Thymus (tissue), 11 donors: ENCODE measurements around the gene RNASET2. TPM values are rescaled to one million over a fixed set of nuclear protein-coding genes. Genes with fewer than 3 reads are reported as not detected.

Experiments used
- DNase-seq, 9 donors: peaks; one replicate each; pipeline ENCODE4 v3.0.0-alpha.2; 2013; ENCODE audit warnings: low spot score in 9 of 9, low read depth in 6 of 9, missing footprints in 1 of 9
- H3K27ac ChIP-seq, 2 donors: one replicate each; pipeline ENCODE4 v1.5.1; 2013; ENCODE audit warnings: control low read depth in 1 of 2, low read depth in 1 of 2, low read length in 1 of 2, mild to moderate bottlenecking in 1 of 2, moderate library complexity in 1 of 2
- H3K27me3 ChIP-seq, 2 donors: one replicate each; pipeline ENCODE4 v1.5.1; 2013; ENCODE audit warnings: low read length in 1 of 2; ENCODE audit not compliant: control insufficient read depth in 2 of 2, insufficient read depth in 1 of 2
- H3K36me3 ChIP-seq, 2 donors: one replicate each; pipeline ENCODE4 v1.5.1; 2013; ENCODE audit warnings: low read length in 1 of 2, mild to moderate bottlenecking in 1 of 2, moderate library complexity in 1 of 2; ENCODE audit not compliant: control insufficient read depth in 2 of 2, insufficient read depth in 2 of 2
- H3K4me1 ChIP-seq, 2 donors: one replicate each; pipeline ENCODE4 v1.5.1; 2013; ENCODE audit warnings: low read length in 2 of 2; ENCODE audit not compliant: control insufficient read depth in 2 of 2, insufficient read depth in 2 of 2
- H3K4me3 ChIP-seq, 2 donors: one replicate each; pipeline ENCODE4 v1.5.1; 2013; ENCODE audit warnings: low read length in 2 of 2, control low read depth in 1 of 2, mild to moderate bottlenecking in 1 of 2
- H3K9me3 ChIP-seq, 2 donors: one replicate each; pipeline ENCODE4 v1.5.1; 2013; ENCODE audit warnings: low read length in 1 of 2, mild to moderate bottlenecking in 1 of 2; ENCODE audit not compliant: control insufficient read depth in 2 of 2, insufficient read depth in 1 of 2
- WGBS: extraction: QIAGEN DNeasy Blood & Tissue Kit; methylation state at CpG from one replicate; pipeline ENCODE4 v1.1.7; 2013; 5-methylcytosine and 5-hydroxymethylcytosine counted together
- polyA plus RNA-seq: library from polyadenylated mRNA; stranded (reverse); fragments of 200-250 nt; gene quantifications from one replicate; pipeline ENCODE4 v1.2.3, GENCODE V29; 2013
- total RNA-seq: library from RNA; stranded (reverse); fragments of 120-200 nt; gene quantifications from one replicate; pipeline ENCODE4 v1.2.4, GENCODE V29; 2013
- donor health status: healthy.

The RNASET2 gene
- total and polyA plus RNA-seq, 2 donors, result 72.2 to 151 TPM

DNA sequence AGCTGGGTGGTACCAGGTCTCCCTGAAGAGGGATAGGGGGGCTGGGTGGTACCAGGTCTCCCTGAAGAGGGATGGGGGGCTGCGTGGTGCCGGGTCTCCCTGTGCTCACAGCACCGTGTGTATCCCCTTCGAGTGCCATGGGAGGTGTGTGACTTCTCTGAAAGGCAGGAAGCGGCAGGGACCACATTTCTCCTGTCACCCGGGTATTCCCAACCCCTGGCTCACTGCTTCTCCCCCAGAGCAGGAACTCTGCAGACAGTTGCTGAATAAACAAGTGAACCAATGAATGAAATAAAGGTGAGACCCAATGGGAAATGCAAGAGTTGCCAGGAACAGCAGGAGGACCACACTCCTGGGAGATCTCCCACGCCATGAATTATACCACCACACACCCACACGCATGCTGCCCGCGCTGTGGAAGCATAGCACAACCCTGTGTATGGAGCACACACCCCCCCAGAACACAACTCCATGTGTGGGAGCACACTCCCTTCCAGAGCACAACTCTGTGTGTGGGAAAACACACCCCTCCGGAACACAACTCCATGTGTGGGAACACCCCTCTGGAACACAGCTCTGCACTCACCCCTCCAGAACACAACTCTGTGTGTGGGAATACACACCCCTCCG lies 50.7 kb downstream of the RNASET2 start:
- no peaks in the 10 kb centered on the region for H3K36me3 ChIP-seq
- WGBS, result 88% methylated on average over 12 of the region's 12 CpGs
- H3K9me3 ChIP-seq, result no peaks in the 10 kb centered on the region
- DNase-seq, result no peak
- peaks cover 0 to 12% of the 10 kb centered on the region in 2 donors for H3K4me1 ChIP-seq
- no peak overlapping the region for H3K4me3 ChIP-seq
- no peak overlapping the region for H3K27ac ChIP-seq
- peaks cover 0 to 16% of the 10 kb centered on the region in 2 donors for H3K27me3 ChIP-seq

GRCh38 chr6:166905013-166905412 lies 51.3 kb downstream of the RNASET2 start:
- H3K27me3 ChIP-seq, result peaks cover 0 to 16% of the 10 kb centered on the region in 2 donors
- no peak overlapping the region for H3K4me3 ChIP-seq
- 87% methylated on average over 10 of the region's 10 CpGs for WGBS
- no peaks in the 10 kb centered on the region for H3K9me3 ChIP-seq
- peaks cover 0 to 12% of the 10 kb centered on the region in 2 donors for H3K4me1 ChIP-seq
- no peak overlapping the region for H3K27ac ChIP-seq
- no peak for DNase-seq
- no peaks in the 10 kb centered on the region for H3K36me3 ChIP-seq

GRCh38 chr6:166904101-166904746 lies 52.1 kb downstream of the RNASET2 start:
- H3K9me3 ChIP-seq, result peaks cover 0 to 6% of the 10 kb centered on the region in 2 donors
- peaks cover 0 to 12% of the 10 kb centered on the region in 2 donors for H3K4me1 ChIP-seq
- no peaks in the 10 kb centered on the region for H3K36me3 ChIP-seq
- H3K27ac ChIP-seq, result no peak overlapping the region
- 85% methylated on average over 23 of the region's 23 CpGs for WGBS
- no peak overlapping the region for H3K4me3 ChIP-seq
- peaks cover 0 to 16% of the 10 kb centered on the region in 2 donors for H3K27me3 ChIP-seq
- DNase-seq, result no peak

GRCh38 chr6:166903500-166903899 lies 52.9 kb downstream of the RNASET2 start:
- Histone ChIP-seq H3K27ac (no peak overlapping the region), H3K9me3 (peaks cover 0 to 6% of the 10 kb centered on the region in 2 donors), H3K36me3 (no peaks in the 10 kb centered on the region), H3K4me1 (peaks cover 0 to 12% of the 10 kb centered on the region in 2 donors), H3K4me3 (no peak overlapping the region), H3K27me3 (peaks cover 0 to 16% of the 10 kb centered on the region in 2 donors)
- WGBS, result 96% methylated on average over 13 of the region's 13 CpGs
- no peak for DNase-seq

- H3K9me3 ChIP-seq, result peaks cover 0 to 6% of the 10 kb centered on the region in 2 donors
- no peak overlapping the region for H3K27ac ChIP-seq
- DNase-seq, result no peak
- peaks cover 0 to 16% of the 10 kb centered on the region in 2 donors for H3K27me3 ChIP-seq
- 92% methylated on average over 8 of the region's 8 CpGs for WGBS
- peaks cover 0 to 9% of the 10 kb centered on the region in 2 donors for H3K4me1 ChIP-seq
- H3K4me3 ChIP-seq, result no peak overlapping the region
- no peaks in the 10 kb centered on the region for H3K36me3 ChIP-seq
Measured at GRCh38 chr6:166903027-166903426, 53.3 kb downstream of the RNASET2 start.

DNA sequence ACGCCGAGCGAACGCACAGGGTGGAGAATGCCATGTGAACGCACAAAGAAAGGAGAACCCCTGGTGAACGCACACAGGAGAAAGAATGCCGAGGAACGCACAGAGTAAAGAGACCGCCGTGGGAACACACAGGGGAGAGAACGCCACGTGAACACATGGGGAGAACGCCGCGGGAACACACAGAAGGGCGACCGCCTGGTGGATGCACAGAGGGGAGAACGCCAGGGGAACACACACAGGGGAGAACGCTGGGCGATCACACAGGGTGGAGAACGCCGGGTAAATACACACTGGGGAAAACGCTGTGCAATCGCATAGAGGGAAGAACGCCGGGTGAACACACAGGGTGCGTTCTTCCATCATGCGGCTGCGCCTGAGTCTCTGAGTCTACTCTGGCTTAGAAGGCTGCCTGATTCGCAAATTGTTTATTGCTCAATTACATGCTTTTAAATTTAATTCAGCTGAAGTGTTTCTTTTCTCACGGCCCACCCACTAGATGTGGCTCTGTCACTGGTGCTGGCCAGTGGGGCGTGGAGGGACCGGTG lies 54.1 kb downstream of the RNASET2 start:
- Histone ChIP-seq H3K36me3 (no peaks in the 10 kb centered on the region), H3K27me3 (peaks cover 0 to 16% of the 10 kb centered on the region in 2 donors), H3K27ac (no peak overlapping the region), H3K4me1 (peaks cover 0 to 2% of the 10 kb centered on the region in 2 donors), H3K4me3 (no peak overlapping the region), H3K9me3 (peaks cover 0 to 6% of the 10 kb centered on the region in 2 donors)
- 97% methylated on average over 33 of the region's 33 CpGs for WGBS
- no peak for DNase-seq

DNA sequence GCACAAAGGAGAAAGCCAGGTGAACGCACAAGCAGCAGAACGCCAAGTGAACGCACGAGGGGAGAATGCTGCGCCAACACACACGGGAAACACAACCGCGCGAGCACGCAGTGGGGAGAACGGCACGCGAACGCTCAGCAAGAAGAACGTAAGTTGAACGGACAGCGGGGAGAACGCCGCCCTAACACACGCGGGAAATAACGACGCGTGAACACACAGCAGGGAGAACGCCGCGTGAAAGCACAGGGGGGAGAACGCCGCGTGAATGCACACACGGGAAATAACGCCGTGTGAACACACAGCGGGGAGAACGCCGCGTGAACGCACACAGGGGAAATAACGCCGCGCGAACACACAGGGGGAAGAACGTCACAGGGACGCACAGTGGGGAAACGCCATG lies 54.7 kb downstream of the RNASET2 start:
- Histone ChIP-seq H3K36me3 (no peaks in the 10 kb centered on the region), H3K4me1 (no peaks in the 10 kb centered on the region), H3K4me3 (no peak overlapping the region), H3K27me3 (peaks cover 0 to 16% of the 10 kb centered on the region in 2 donors), H3K27ac (no peak overlapping the region), H3K9me3 (peaks cover 0 to 6% of the 10 kb centered on the region in 2 donors)
- DNase-seq, result no peak
- 97% methylated on average over 45 of the region's 45 CpGs for WGBS

GRCh38 chr6:166900956-166901607 lies 55.3 kb downstream of the RNASET2 start:
- Histone ChIP-seq H3K9me3 (peaks cover 0 to 6% of the 10 kb centered on the region in 2 donors), H3K4me3 (no peak overlapping the region), H3K36me3 (no peaks in the 10 kb centered on the region), H3K27me3 (peaks cover 0 to 16% of the 10 kb centered on the region in 2 donors), H3K4me1 (no peaks in the 10 kb centered on the region), H3K27ac (no peak overlapping the region)
- DNase-seq, result no peak
- 98% methylated on average over 53 of the region's 53 CpGs for WGBS
